ENCODE results near the gene CCNJL.

Gene CCNJL

GRCh38 chr5:160245506-160246086 is 66.8 kb downstream of the CCNJL start:
- H3K4me3 ChIP-seq (ENCODE audit: low read depth, low read length) = no peak overlapping the region
- TF ChIP-seq CTCF (IDR thresholded peaks at IDR 0.05; ENCODE audit: borderline replicate concordance, insufficient read depth, low read depth, low read length) = no peak

GRCh38 chr5:160242145-160242544 is 70.2 kb downstream of the CCNJL start:
- H3K4me3 ChIP-seq (ENCODE audit: low read depth, low read length) = no peak overlapping the region
- TF ChIP-seq CTCF (IDR thresholded peaks at IDR 0.05; ENCODE audit: borderline replicate concordance, insufficient read depth, low read depth, low read length) = no peak

- no peak overlapping the region for H3K4me3 ChIP-seq (ENCODE audit: low read depth, low read length)
- no peak for TF ChIP-seq CTCF (IDR thresholded peaks at IDR 0.05; ENCODE audit: borderline replicate concordance, insufficient read depth, low read depth, low read length)
Observed at GRCh38 chr5:160240350-160240749, 72.0 kb downstream of the CCNJL start.

- no peak overlapping the region for H3K4me3 ChIP-seq (ENCODE audit: low read depth, low read length)
- TF ChIP-seq CTCF (IDR thresholded peaks at IDR 0.05; ENCODE audit: borderline replicate concordance, insufficient read depth, low read depth, low read length) = no peak
Observed at GRCh38 chr5:160237571-160238093, 74.7 kb downstream of the CCNJL start.

- no peak for TF ChIP-seq CTCF (IDR thresholded peaks at IDR 0.05; ENCODE audit: borderline replicate concordance, insufficient read depth, low read depth, low read length)
- no peak overlapping the region for H3K4me3 ChIP-seq (ENCODE audit: low read depth, low read length)
Observed at GRCh38 chr5:160235731-160236130, 76.6 kb downstream of the CCNJL start.

GRCh38 chr5:160233215-160233614 is 79.1 kb downstream of the CCNJL start:
- H3K4me3 ChIP-seq (ENCODE audit: low read depth, low read length) = no peak overlapping the region
- TF ChIP-seq CTCF (IDR thresholded peaks at IDR 0.05; ENCODE audit: borderline replicate concordance, insufficient read depth, low read depth, low read length) = no peak

- H3K4me3 ChIP-seq (ENCODE audit: low read depth, low read length) = no peak overlapping the region
- no peak for TF ChIP-seq CTCF (IDR thresholded peaks at IDR 0.05; ENCODE audit: borderline replicate concordance, insufficient read depth, low read depth, low read length)
Observed at GRCh38 chr5:160231783-160232342, 80.5 kb downstream of the CCNJL start.
